LHCN-M2 (cell line): Measurements from ENCODE around the gene UBE2O. TPM values are rescaled to one million over a fixed set of nuclear protein-coding genes. Genes with fewer than 3 reads are reported as not detected.
"Not testable (repeated sequence)": the region's sequence is repeated elsewhere in the genome, so short reads cannot be mapped to it uniquely, and the experiment has no call there.

ENCODE experiments used
- DNase-seq: peaks from one replicate; pipeline ENCODE4 v3.0.0-alpha.2; 2012; ENCODE audit warnings: low read depth
- total RNA-seq: library from RNA; depleted of rRNA; stranded (reverse); fragments of >200 nt; gene quantifications from 2 replicates; pipeline ENCODE4 v1.2.3, GENCODE V29; 2014; rRNA removed

Gene UBE2O
- total RNA-seq, 1 experiment from 2014 or later = 15.7 TPM

DNA sequence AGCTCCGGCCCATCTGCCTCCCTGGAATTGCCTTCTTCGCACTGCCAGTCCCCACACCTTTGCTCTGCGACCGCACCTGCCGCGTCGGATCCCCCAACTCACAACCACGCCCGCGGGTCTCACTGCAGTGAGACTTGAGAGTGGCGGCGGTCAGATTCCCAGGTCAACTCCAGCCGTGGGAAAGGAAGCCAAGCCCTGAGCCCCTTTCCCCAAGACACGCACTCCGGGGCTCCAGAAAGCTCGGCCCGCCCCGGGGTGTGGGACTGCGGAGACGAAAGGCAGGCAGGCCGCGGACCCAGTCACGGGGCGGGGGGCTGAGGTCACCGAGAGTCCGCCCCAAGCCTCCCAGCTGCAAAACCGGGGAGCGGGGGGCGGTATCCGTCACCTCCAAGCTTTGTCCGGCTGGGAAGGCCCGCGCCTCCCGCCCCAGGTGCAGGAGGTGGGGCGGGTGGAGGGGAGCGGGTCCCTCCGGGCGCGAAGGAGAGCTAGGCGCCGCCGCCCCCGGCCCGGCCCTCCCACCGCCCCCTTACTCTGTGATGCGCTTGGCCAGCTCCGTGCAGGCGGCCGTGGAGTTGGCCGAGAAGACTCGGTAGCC lies 99.9 kb downstream of the UBE2O start:
- no peak for DNase-seq

GRCh38 chr17:76351526-76352071 lies 101.4 kb downstream of the UBE2O start:
- DNase-seq = no peak

GRCh38 chr17:76350463-76350862 lies 102.5 kb downstream of the UBE2O start:
- DNase-seq = no peak

- DNase-seq = not testable (repeated sequence)
These were observed 106.0 kb downstream of the UBE2O start for GRCh38 chr17:76346936-76347335.

DNA sequence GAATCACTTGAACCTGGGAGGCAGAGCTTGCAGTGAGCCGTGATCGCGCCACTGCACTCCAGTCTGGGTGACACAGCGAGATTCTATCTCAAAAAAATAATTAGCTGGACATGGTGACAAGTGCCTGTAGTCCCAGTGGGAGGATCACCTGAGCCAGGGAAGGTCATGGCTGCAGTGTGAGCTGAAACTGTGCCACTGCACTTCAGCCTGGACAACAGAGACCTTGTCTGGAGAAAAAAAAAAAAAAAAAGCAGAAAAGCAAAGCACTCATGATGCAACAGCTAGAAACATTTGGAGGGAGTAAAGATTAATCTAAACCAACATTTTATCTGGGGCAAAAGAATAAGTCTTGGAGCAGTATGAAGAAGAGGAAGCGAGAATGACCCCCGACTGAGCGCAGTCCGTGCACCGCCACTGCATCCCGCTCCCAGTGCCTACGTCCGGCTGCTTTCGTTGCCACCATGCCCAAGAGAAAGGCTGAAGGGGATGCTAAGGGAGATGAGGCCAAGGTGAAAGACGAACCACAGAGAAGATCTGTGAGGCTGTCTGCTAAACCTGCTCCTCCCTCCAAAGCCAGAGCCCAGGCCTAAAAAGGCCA lies 107.5 kb downstream of the UBE2O start:
- DNase-seq = no peak

GRCh38 chr17:76343106-76343505 lies 109.8 kb downstream of the UBE2O start:
- DNase-seq = no peak

- DNase-seq = no peak
These were observed 111.7 kb downstream of the UBE2O start for GRCh38 chr17:76341301-76341700.

Other genes starting within 250 kb of the UBE2O start
- gene RNF157, start 212.7 kb downstream of the UBE2O start, total RNA-seq = 2.8 and 3.0 TPM in 2 replicates
- gene UBALD2, start 187.8 kb downstream of the UBE2O start, total RNA-seq = 8.7 and 9.0 TPM in 2 replicates
- gene QRICH2, start 144.9 kb downstream of the UBE2O start, total RNA-seq = 1.4 and 2.6 TPM in 2 replicates
- gene PRPSAP1, start 99.2 kb downstream of the UBE2O start, total RNA-seq = 35.6 and 47.8 TPM in 2 replicates
- gene SPHK1, start 68.5 kb downstream of the UBE2O start, total RNA-seq = 28.4 and 32.8 TPM in 2 replicates
- gene AANAT, start 14.5 kb upstream of the UBE2O start, total RNA-seq = not detected in 2 replicates
- 12.2 and 17.6 TPM in 2 replicates for gene RHBDF2, start 48.3 kb upstream of the UBE2O start, total RNA-seq
- gene CYGB, start 84.6 kb upstream of the UBE2O start, total RNA-seq = 3.3 and 3.7 TPM in 2 replicates
- 0.06 and 0.86 TPM in 2 replicates for gene PRCD, start 86.9 kb upstream of the UBE2O start, total RNA-seq
- gene ST6GALNAC2, start 132.7 kb upstream of the UBE2O start, total RNA-seq = 0.34 and 1.2 TPM in 2 replicates
- gene ST6GALNAC1, start 190.6 kb upstream of the UBE2O start, total RNA-seq = not detected in 2 replicates